Measurements from ENCODE around the gene ECE1. TPM values are rescaled to one million over a fixed set of nuclear protein-coding genes. Genes with fewer than 3 reads are reported as not detected.

ECE1 gene
- total and polyA plus RNA-seq, 2 of the 8 experiments (the other 6 are each of a cell fraction or from before 2014, with no cell fraction given) = 21.4 to 36.8 TPM

DNA sequence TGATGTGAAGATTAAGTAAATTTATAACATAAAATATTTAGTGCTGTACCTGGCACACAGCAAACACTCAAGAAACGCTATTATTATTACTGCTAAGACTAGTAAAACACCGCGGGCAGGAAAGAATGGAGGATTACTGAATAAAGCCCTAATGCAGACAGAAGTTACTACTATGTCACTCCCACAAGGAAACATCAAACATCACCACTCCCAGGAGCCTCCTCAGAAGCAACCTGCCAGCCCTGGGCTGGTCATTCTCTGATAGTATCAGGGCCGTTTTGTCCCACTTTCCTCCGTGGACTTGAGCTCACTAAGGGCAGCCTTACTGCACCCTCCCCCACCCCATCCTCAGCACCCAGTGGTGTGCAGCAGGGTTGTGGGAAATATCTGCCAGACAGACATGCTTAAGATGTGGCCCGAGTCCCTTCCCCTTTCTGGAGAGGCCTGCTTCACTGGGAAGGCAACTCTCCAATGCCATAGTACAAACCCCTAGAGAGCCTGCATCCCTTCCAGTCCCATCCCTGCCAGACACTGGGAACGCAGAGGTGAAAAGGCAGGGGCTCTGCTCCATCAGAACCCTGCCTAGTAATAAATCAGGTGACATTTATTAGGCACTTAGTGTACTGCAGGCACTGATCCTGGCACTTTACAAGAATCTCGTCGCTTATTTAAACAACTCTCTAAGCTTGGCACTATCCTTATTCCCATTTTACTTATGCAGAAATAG lies 41.7 kb upstream of the ECE1 start (continued):
- TF ChIP-seq, protein P1, sequence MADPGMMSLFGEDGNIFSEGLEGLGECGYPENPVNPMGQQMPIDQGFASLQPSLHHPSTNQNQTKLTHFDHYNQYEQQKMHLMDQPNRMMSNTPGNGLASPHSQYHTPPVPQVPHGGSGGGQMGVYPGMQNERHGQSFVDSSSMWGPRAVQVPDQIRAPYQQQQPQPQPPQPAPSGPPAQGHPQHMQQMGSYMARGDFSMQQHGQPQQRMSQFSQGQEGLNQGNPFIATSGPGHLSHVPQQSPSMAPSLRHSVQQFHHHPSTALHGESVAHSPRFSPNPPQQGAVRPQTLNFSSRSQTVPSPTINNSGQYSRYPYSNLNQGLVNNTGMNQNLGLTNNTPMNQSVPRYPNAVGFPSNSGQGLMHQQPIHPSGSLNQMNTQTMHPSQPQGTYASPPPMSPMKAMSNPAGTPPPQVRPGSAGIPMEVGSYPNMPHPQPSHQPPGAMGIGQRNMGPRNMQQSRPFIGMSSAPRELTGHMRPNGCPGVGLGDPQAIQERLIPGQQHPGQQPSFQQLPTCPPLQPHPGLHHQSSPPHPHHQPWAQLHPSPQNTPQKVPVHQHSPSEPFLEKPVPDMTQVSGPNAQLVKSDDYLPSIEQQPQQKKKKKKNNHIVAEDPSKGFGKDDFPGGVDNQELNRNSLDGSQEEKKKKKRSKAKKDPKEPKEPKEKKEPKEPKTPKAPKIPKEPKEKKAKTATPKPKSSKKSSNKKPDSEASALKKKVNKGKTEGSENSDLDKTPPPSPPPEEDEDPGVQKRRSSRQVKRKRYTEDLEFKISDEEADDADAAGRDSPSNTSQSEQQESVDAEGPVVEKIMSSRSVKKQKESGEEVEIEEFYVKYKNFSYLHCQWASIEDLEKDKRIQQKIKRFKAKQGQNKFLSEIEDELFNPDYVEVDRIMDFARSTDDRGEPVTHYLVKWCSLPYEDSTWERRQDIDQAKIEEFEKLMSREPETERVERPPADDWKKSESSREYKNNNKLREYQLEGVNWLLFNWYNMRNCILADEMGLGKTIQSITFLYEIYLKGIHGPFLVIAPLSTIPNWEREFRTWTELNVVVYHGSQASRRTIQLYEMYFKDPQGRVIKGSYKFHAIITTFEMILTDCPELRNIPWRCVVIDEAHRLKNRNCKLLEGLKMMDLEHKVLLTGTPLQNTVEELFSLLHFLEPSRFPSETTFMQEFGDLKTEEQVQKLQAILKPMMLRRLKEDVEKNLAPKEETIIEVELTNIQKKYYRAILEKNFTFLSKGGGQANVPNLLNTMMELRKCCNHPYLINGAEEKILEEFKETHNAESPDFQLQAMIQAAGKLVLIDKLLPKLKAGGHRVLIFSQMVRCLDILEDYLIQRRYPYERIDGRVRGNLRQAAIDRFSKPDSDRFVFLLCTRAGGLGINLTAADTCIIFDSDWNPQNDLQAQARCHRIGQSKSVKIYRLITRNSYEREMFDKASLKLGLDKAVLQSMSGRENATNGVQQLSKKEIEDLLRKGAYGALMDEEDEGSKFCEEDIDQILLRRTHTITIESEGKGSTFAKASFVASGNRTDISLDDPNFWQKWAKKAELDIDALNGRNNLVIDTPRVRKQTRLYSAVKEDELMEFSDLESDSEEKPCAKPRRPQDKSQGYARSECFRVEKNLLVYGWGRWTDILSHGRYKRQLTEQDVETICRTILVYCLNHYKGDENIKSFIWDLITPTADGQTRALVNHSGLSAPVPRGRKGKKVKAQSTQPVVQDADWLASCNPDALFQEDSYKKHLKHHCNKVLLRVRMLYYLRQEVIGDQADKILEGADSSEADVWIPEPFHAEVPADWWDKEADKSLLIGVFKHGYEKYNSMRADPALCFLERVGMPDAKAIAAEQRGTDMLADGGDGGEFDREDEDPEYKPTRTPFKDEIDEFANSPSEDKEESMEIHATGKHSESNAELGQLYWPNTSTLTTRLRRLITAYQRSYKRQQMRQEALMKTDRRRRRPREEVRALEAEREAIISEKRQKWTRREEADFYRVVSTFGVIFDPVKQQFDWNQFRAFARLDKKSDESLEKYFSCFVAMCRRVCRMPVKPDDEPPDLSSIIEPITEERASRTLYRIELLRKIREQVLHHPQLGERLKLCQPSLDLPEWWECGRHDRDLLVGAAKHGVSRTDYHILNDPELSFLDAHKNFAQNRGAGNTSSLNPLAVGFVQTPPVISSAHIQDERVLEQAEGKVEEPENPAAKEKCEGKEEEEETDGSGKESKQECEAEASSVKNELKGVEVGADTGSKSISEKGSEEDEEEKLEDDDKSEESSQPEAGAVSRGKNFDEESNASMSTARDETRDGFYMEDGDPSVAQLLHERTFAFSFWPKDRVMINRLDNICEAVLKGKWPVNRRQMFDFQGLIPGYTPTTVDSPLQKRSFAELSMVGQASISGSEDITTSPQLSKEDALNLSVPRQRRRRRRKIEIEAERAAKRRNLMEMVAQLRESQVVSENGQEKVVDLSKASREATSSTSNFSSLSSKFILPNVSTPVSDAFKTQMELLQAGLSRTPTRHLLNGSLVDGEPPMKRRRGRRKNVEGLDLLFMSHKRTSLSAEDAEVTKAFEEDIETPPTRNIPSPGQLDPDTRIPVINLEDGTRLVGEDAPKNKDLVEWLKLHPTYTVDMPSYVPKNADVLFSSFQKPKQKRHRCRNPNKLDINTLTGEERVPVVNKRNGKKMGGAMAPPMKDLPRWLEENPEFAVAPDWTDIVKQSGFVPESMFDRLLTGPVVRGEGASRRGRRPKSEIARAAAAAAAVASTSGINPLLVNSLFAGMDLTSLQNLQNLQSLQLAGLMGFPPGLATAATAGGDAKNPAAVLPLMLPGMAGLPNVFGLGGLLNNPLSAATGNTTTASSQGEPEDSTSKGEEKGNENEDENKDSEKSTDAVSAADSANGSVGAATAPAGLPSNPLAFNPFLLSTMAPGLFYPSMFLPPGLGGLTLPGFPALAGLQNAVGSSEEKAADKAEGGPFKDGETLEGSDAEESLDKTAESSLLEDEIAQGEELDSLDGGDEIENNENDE (IDR thresholded peaks at IDR 0.05; ENCODE audit: insufficient replicate concordance, low read length) = no peak
- TF ChIP-seq KDM1A (IDR thresholded peaks at IDR 0.05; ENCODE audit: borderline replicate concordance, low read length) (no peak), CHD1 (IDR thresholded peaks at IDR 0.05; ENCODE audit: low read depth, low read length) (no peak), BACH1 (IDR thresholded peaks at IDR 0.05; ENCODE audit: low read length) (no peak), CBX5 (IDR thresholded peaks at IDR 0.05; ENCODE audit: low read depth, low read length) (no peak), CTBP2 (IDR thresholded peaks at IDR 0.05; ENCODE audit: borderline replicate concordance, insufficient read depth, insufficient read length, low read length) (no peak)
- TF ChIP-seq, protein P2, sequence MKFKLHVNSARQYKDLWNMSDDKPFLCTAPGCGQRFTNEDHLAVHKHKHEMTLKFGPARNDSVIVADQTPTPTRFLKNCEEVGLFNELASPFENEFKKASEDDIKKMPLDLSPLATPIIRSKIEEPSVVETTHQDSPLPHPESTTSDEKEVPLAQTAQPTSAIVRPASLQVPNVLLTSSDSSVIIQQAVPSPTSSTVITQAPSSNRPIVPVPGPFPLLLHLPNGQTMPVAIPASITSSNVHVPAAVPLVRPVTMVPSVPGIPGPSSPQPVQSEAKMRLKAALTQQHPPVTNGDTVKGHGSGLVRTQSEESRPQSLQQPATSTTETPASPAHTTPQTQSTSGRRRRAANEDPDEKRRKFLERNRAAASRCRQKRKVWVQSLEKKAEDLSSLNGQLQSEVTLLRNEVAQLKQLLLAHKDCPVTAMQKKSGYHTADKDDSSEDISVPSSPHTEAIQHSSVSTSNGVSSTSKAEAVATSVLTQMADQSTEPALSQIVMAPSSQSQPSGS (IDR thresholded peaks at IDR 0.05; ENCODE audit: low read length) = no peak
- TF ChIP-seq, protein P3, sequence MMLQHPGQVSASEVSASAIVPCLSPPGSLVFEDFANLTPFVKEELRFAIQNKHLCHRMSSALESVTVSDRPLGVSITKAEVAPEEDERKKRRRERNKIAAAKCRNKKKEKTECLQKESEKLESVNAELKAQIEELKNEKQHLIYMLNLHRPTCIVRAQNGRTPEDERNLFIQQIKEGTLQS (IDR thresholded peaks at IDR 0.05; ENCODE audit: insufficient read depth, low read depth, low read length) = no peak
